Left renal pelvis (tissue), 4 donors: ENCODE data around the gene TEX14. TPM values are rescaled to one million over a fixed set of nuclear protein-coding genes. Genes with fewer than 3 reads are reported as not detected.

Experiments used
- DNase-seq, 4 donors: peaks; one replicate each; pipeline ENCODE4 v3.0.0-alpha.2; 2013; ENCODE audit warnings: low read depth in 4 of 4, low spot score in 3 of 4
- polyA plus RNA-seq, 4 donors: library from polyadenylated mRNA; unstranded; fragments of 120-200 nt; gene quantifications; one replicate each; pipeline ENCODE4 v1.2.1, GENCODE V29; 2013; ENCODE audit not compliant: insufficient read length in 4 of 4

The TEX14 gene
- 1 to 10 TPM in 1 of 4 donors, under 1 TPM in 3; 0.17 to 1.0 (median 0.49) TPM for polyA plus RNA-seq

- DNase-seq: no peak
Observed at GRCh38 chr17:58691701-58692238, at the start of gene TEX14. TEX14 (minus strand) TSS chr17:58692045; CDS start chr17:58652001, 40,044 bp downstream.

GRCh38 chr17:58741121-58741625 lies 49.3 kb upstream of the TEX14 start:
- no peak for DNase-seq

- no peak for DNase-seq
Observed at GRCh38 chr17:58734811-58735210, 43.0 kb upstream of the TEX14 start.

GRCh38 chr17:58734040-58734439 lies 42.2 kb upstream of the TEX14 start:
- no peak for DNase-seq

GRCh38 chr17:58730937-58731336 lies 39.1 kb upstream of the TEX14 start:
- DNase-seq: no peak

- DNase-seq: no peak
Observed at GRCh38 chr17:58728798-58729197, 37.0 kb upstream of the TEX14 start.

- no peak for DNase-seq
Observed at GRCh38 chr17:58722696-58723095, 30.9 kb upstream of the TEX14 start.

GRCh38 chr17:58722274-58722673 lies 30.4 kb upstream of the TEX14 start:
- DNase-seq: no peak

GRCh38 chr17:58710948-58711552 lies 19.2 kb upstream of the TEX14 start:
- peak in 3 of 4 donors; percentile 26 to 35 (median 30) for DNase-seq

GRCh38 chr17:58706351-58707140 lies 14.7 kb upstream of the TEX14 start:
- no peak for DNase-seq

GRCh38 chr17:58703916-58704286 lies 12.1 kb upstream of the TEX14 start:
- DNase-seq: no peak

GRCh38 chr17:58703137-58703915 lies 11.5 kb upstream of the TEX14 start:
- DNase-seq: no peak

GRCh38 chr17:58702708-58703107 lies 10.9 kb upstream of the TEX14 start:
- no peak for DNase-seq

- DNase-seq: no peak
Observed at GRCh38 chr17:58702045-58702476, 10.2 kb upstream of the TEX14 start.

GRCh38 chr17:58699771-58700170 lies 7.9 kb upstream of the TEX14 start:
- DNase-seq: no peak

GRCh38 chr17:58694826-58695225 lies 3.0 kb upstream of the TEX14 start:
- DNase-seq: no peak

GRCh38 chr17:58694302-58694701 lies 2.5 kb upstream of the TEX14 start:
- no peak for DNase-seq

GRCh38 chr17:58693751-58694150 lies 1.9 kb upstream of the TEX14 start:
- no peak for DNase-seq

- no peak for DNase-seq
Observed at GRCh38 chr17:58693208-58693607, 1.4 kb upstream of the TEX14 start.

GRCh38 chr17:58692239-58693055 lies 602 bp upstream of the TEX14 start, which contains the start of gene RAD51C:
RAD51C (plus strand) TSS chr17:58692602; CDS start chr17:58692644, 42 bp downstream.
- peak; percentile 70 to 80 (median 73) for DNase-seq
